ENCODE results near the gene ST7.

The ST7 gene

GRCh38 chr7:117008886-117009531, 55.7 kb downstream of the ST7 start:
- Histone ChIP-seq H3K9me3 (ENCODE audit: control insufficient read depth, insufficient read depth, low read length) (no peaks in the 10 kb centered on the region), H3K27me3 (ENCODE audit: control insufficient read depth, insufficient read depth, low read length) (no peaks in the 10 kb centered on the region), H3K4me3 (ENCODE audit: low read length) (no peak overlapping the region), H3K4me1 (ENCODE audit: control insufficient read depth, insufficient read depth, low read length) (no peaks in the 10 kb centered on the region; the same call in 1 of the 2 replicates), H3K27ac (ENCODE audit: low read length) (no peak overlapping the region), H3K36me3 (ENCODE audit: control insufficient read depth, insufficient read depth, low read length) (no peaks in the 10 kb centered on the region)
- WGBS (ENCODE audit: insufficient coverage, insufficient read length) = no CpG with 5 or more reads among the region's 2 CpGs
- no peak for DNase-seq (ENCODE audit: low read depth, low spot score)

DNA sequence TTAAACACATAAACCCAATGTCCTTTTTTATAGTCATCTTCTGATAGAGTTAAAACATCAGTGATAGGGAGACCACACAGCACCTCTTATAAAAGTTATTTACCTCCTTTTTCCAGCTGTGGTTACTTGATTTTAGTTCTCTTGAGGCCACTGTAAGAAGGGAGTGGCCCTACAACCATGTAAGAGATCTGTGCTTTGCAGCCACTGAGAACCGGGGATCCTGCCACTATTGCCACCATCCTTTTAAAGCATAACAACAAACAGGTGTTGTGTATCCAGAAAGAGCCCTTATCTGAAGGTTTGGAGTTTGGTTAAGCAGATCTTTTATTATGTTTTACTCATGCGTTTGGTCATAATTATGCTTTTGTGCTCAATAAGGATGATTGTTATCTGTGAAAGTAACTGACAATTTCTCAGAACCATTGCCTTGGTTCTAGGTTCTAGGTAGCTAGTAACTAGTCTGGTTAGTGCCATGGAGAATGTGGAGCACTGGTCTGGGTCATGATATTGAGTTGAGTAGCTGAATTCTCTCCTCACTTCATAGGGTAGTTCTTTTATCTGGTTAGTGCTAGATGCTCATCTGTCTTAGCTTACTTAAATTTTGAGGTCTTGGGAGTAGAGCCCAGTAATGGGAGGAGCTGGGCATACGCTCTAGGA, 56.5 kb downstream of the ST7 start:
- H3K27me3 ChIP-seq (ENCODE audit: control insufficient read depth, insufficient read depth, low read length) = no peaks in the 10 kb centered on the region
- no peak overlapping the region for H3K4me3 ChIP-seq (ENCODE audit: low read length)
- WGBS (ENCODE audit: insufficient coverage, insufficient read length) = no CpG with 5 or more reads among the region's 3 CpGs
- H3K27ac ChIP-seq (ENCODE audit: low read length) = no peak overlapping the region
- no peaks in the 10 kb centered on the region for H3K9me3 ChIP-seq (ENCODE audit: control insufficient read depth, insufficient read depth, low read length)
- no peaks in the 10 kb centered on the region; the same call in 1 of the 2 replicates for H3K4me1 ChIP-seq (ENCODE audit: control insufficient read depth, insufficient read depth, low read length)
- DNase-seq (ENCODE audit: low read depth, low spot score) = no peak
- no peaks in the 10 kb centered on the region for H3K36me3 ChIP-seq (ENCODE audit: control insufficient read depth, insufficient read depth, low read length)

DNA sequence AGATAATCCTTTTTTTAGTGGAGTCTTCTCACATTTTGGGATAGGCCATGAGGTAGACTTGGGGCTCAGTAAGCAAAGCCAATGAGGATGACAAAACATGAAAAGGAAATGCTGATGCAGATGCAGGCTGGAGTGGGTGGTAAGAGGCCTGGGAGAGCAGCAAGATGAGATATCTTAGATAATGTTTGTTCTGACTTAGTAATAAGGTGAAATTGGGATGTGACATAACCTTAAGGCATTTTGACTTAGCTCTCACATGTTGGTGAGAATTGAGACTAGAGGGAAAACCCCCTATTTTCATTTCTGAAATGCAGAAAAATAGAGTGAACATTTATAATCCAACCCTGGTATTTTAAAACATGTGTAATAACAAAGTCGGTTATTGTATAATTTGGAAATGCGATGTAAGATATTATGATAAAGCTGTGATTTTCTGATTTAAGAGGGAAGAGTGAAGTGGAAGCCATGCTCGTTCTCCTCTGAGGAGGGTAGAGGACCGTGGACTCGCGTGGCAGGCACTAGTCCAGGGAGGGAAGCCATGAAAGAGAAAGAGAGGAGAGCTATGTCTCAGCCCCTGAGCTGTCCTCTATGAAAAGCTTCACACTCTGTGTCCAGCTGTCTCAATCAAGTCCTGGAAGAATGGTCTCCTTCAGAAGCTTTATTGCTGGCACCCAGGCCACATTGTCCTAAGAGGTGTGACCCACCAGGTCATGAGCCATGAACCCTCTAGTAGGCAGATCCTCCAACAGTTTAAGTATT, 57.3 kb downstream of the ST7 start:
- 100% methylated on average over 2 of the region's 6 CpGs for WGBS (ENCODE audit: insufficient coverage, insufficient read length)
- H3K27ac ChIP-seq (ENCODE audit: low read length) = no peak overlapping the region
- H3K36me3 ChIP-seq (ENCODE audit: control insufficient read depth, insufficient read depth, low read length) = no peaks in the 10 kb centered on the region
- no peaks in the 10 kb centered on the region for H3K9me3 ChIP-seq (ENCODE audit: control insufficient read depth, insufficient read depth, low read length)
- H3K4me1 ChIP-seq (ENCODE audit: control insufficient read depth, insufficient read depth, low read length) = no peaks in the 10 kb centered on the region; the same call in 1 of the 2 replicates
- no peak overlapping the region for H3K4me3 ChIP-seq (ENCODE audit: low read length)
- no peak for DNase-seq (ENCODE audit: low read depth, low spot score)
- no peaks in the 10 kb centered on the region for H3K27me3 ChIP-seq (ENCODE audit: control insufficient read depth, insufficient read depth, low read length)

- Histone ChIP-seq H3K27ac (ENCODE audit: low read length) (no peak overlapping the region), H3K4me3 (ENCODE audit: low read length) (no peak overlapping the region), H3K4me1 (ENCODE audit: control insufficient read depth, insufficient read depth, low read length) (no peaks in the 10 kb centered on the region; the same call in 1 of the 2 replicates), H3K36me3 (ENCODE audit: control insufficient read depth, insufficient read depth, low read length) (no peaks in the 10 kb centered on the region), H3K9me3 (ENCODE audit: control insufficient read depth, insufficient read depth, low read length) (no peaks in the 10 kb centered on the region), H3K27me3 (ENCODE audit: control insufficient read depth, insufficient read depth, low read length) (no peaks in the 10 kb centered on the region)
- no CpG with 5 or more reads among the region's 6 CpGs for WGBS (ENCODE audit: insufficient coverage, insufficient read length)
- DNase-seq (ENCODE audit: low read depth, low spot score) = no peak
These were observed 58.3 kb downstream of the ST7 start for GRCh38 chr7:117011419-117012260.

DNA sequence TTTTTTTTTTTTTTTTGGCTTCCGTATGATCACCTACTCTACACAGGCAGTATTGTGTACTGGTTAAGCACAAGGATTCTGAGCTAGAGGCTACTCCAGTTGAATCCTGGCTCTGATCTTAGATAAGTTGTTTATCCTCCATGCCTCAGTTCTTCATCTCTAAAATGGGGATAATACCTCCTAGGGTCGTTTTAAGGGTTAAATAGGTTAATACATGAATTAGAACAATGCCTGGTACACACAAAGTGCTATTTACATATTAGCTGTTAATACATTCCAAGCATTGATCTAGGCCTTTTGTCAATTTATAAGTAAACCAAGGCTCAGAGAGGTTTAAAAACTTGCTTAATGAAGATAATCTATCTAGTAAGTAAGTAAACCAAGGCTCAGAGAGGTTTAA, 59.0 kb downstream of the ST7 start:
- DNase-seq (ENCODE audit: low read depth, low spot score) = no peak
- no peaks in the 10 kb centered on the region for H3K27me3 ChIP-seq (ENCODE audit: control insufficient read depth, insufficient read depth, low read length)
- H3K27ac ChIP-seq (ENCODE audit: low read length) = no peak overlapping the region
- H3K9me3 ChIP-seq (ENCODE audit: control insufficient read depth, insufficient read depth, low read length) = no peaks in the 10 kb centered on the region
- WGBS (ENCODE audit: insufficient coverage, insufficient read length) = no CpG with 5 or more reads among the region's 2 CpGs
- H3K4me1 ChIP-seq (ENCODE audit: control insufficient read depth, insufficient read depth, low read length) = no peaks in the 10 kb centered on the region; the same call in 1 of the 2 replicates
- H3K4me3 ChIP-seq (ENCODE audit: low read length) = no peak overlapping the region
- H3K36me3 ChIP-seq (ENCODE audit: control insufficient read depth, insufficient read depth, low read length) = no peaks in the 10 kb centered on the region

- H3K4me1 ChIP-seq (ENCODE audit: control insufficient read depth, insufficient read depth, low read length) = no peaks in the 10 kb centered on the region
- no peak for DNase-seq (ENCODE audit: low read depth, low spot score)
- H3K36me3 ChIP-seq (ENCODE audit: control insufficient read depth, insufficient read depth, low read length) = no peaks in the 10 kb centered on the region
- WGBS (ENCODE audit: insufficient coverage, insufficient read length) = no CpG with 5 or more reads among the region's 1 CpG
- no peaks in the 10 kb centered on the region for H3K27me3 ChIP-seq (ENCODE audit: control insufficient read depth, insufficient read depth, low read length)
- H3K9me3 ChIP-seq (ENCODE audit: control insufficient read depth, insufficient read depth, low read length) = no peaks in the 10 kb centered on the region
- no peak overlapping the region for H3K4me3 ChIP-seq (ENCODE audit: low read length)
- H3K27ac ChIP-seq (ENCODE audit: low read length) = no peak overlapping the region
These were observed 59.4 kb downstream of the ST7 start for GRCh38 chr7:117012696-117013095.

DNA sequence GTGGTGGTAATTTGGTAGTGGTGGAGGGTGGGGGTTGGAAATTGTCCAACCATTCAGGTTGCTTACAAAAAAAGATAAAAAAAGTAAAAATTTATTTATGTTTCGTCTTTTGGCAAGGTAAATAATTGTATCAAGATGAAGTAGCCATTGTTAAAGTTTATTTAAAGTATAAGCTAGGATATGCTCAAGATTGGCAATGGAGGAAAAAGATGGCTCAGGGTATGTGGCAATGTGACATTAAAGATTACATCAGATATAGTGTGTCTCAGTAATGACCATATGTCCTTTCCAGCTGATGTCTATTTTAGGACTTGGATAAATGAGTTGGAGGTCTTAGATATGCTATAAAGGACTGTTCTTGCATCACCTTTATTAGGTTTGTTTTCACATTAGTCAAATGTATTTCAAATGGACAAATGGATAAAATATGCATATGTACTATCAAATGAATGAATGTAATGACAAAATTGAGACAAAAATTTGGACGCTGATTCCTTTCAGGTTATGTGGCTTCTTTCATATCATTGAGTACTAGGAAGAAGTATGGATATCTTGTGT, 60.9 kb downstream of the ST7 start:
- DNase-seq (ENCODE audit: low read depth, low spot score) = no peak
- no peaks in the 10 kb centered on the region for H3K36me3 ChIP-seq (ENCODE audit: control insufficient read depth, insufficient read depth, low read length)
- H3K27ac ChIP-seq (ENCODE audit: low read length) = no peak overlapping the region
- 100% methylated on average over 1 of the region's 2 CpGs for WGBS (ENCODE audit: insufficient coverage, insufficient read length)
- H3K9me3 ChIP-seq (ENCODE audit: control insufficient read depth, insufficient read depth, low read length) = no peaks in the 10 kb centered on the region
- H3K4me1 ChIP-seq (ENCODE audit: control insufficient read depth, insufficient read depth, low read length) = no peaks in the 10 kb centered on the region
- no peak overlapping the region for H3K4me3 ChIP-seq (ENCODE audit: low read length)
- no peaks in the 10 kb centered on the region for H3K27me3 ChIP-seq (ENCODE audit: control insufficient read depth, insufficient read depth, low read length)

DNA sequence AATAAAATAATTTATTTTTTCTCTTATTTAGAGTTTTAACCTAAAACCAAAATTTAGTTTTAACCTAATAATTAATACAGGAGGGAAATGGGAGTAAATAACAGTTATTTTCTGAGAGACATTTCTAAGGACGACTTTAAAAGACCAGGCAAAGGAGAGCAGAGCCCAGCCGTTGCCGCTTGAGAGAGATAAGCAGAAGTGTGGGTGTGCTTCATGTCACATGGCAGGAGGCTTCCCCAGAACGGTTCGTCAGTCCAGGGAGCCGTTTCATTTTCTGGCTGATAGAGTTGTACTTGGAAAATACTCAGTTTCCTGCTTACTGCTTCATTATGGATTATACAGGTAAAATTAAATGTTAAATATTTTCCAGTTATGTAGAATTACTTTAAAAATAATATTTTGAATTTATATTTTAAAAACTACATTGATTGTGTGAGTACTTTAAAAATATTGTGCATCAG, 61.4 kb downstream of the ST7 start:
- Histone ChIP-seq H3K27me3 (ENCODE audit: control insufficient read depth, insufficient read depth, low read length) (no peaks in the 10 kb centered on the region), H3K4me1 (ENCODE audit: control insufficient read depth, insufficient read depth, low read length) (no peaks in the 10 kb centered on the region), H3K27ac (ENCODE audit: low read length) (no peak overlapping the region), H3K36me3 (ENCODE audit: control insufficient read depth, insufficient read depth, low read length) (no peaks in the 10 kb centered on the region), H3K4me3 (ENCODE audit: low read length) (no peak overlapping the region), H3K9me3 (ENCODE audit: control insufficient read depth, insufficient read depth, low read length) (no peaks in the 10 kb centered on the region)
- no peak for DNase-seq (ENCODE audit: low read depth, low spot score)
- no CpG with 5 or more reads among the region's 6 CpGs for WGBS (ENCODE audit: insufficient coverage, insufficient read length)

- Histone ChIP-seq H3K9me3 (ENCODE audit: control insufficient read depth, insufficient read depth, low read length) (no peaks in the 10 kb centered on the region), H3K4me3 (ENCODE audit: low read length) (no peak overlapping the region), H3K36me3 (ENCODE audit: control insufficient read depth, insufficient read depth, low read length) (no peaks in the 10 kb centered on the region)
These were observed 62.2 kb downstream of the ST7 start for GRCh38 chr7:117015258-117016184.

More at GRCh38 chr7:117015258-117016184, 62.2 kb downstream of the ST7 start:
- no peaks in the 10 kb centered on the region for H3K27me3 ChIP-seq (ENCODE audit: control insufficient read depth, insufficient read depth, low read length)
- no peaks in the 10 kb centered on the region for H3K4me1 ChIP-seq (ENCODE audit: control insufficient read depth, insufficient read depth, low read length)
- DNase-seq (ENCODE audit: low read depth, low spot score) = no peak
- H3K27ac ChIP-seq (ENCODE audit: low read length) = no peak overlapping the region
- no CpG with 5 or more reads among the region's 4 CpGs for WGBS (ENCODE audit: insufficient coverage, insufficient read length)

All from iPS DF 6.9 (cell line).